ENCODE results near the gene DUSP10. TPM values are rescaled to one million over a fixed set of nuclear protein-coding genes. Genes with fewer than 3 reads are reported as not detected.

Gene DUSP10
- total and polyA plus RNA-seq, 2 of the 13 experiments (the other 11 are each of a cell fraction or from before 2014, with no cell fraction given) = 2.1 to 4.4 TPM

- TF ChIP-seq, protein P1, sequence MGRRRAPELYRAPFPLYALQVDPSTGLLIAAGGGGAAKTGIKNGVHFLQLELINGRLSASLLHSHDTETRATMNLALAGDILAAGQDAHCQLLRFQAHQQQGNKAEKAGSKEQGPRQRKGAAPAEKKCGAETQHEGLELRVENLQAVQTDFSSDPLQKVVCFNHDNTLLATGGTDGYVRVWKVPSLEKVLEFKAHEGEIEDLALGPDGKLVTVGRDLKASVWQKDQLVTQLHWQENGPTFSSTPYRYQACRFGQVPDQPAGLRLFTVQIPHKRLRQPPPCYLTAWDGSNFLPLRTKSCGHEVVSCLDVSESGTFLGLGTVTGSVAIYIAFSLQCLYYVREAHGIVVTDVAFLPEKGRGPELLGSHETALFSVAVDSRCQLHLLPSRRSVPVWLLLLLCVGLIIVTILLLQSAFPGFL (CRISPR knock-in tag; IDR thresholded peaks at IDR 0.05) = no peak
- TF ChIP-seq FOXA3 (CRISPR knock-in tag; IDR thresholded peaks at IDR 0.05) = no peak
Measured at GRCh38 chr1:221761354-221762002, 19.6 kb upstream of the DUSP10 start (continued).

DNA sequence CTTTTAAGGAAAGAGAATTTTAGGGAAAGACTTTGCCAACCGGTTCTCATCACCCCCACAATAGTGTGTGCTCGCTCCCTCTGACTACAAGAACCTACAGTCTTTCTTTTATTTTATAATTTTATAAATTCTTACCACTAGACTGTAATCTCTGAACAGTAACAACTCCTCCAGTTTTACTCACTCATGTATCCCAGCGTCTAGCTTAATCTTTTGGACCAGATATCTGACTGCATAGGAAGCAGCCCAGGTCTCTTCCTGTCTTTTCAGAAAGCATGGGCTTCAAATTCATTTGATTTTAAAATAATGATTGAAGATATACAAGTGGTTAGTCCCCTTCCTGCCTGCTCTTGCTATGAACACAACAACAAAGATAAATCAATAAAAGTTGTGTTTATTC lies 19.0 kb upstream of the DUSP10 start:
- intact Hi-C loops (cut with micrococcal nuclease; ENCODE audit: unreplicated experiment) = no loop called here
- Histone ChIP-seq H2AFZ (ENCODE audit: low read length) (no peak overlapping the region), H3K9ac (ENCODE audit: insufficient read depth, low read depth, low read length) (no peak overlapping the region), H3K79me2 (ENCODE audit: insufficient read depth, low read length) (no peaks in the 10 kb centered on the region), H3K9me3 (ENCODE audit: low read length) (no peaks in the 10 kb centered on the region), H3K4me2 (ENCODE audit: low read depth, low read length) (no peak overlapping the region), H3K4me3 (replicated peaks in 1 of 3; ENCODE audit: insufficient read depth in 1 of 3, low read depth in 2 of 3, low read length in 3 of 3) (no peak overlapping the region), H3K36me3 (replicated peaks in 1 of 2; ENCODE audit: control insufficient read depth in 1 of 2, insufficient read depth in 2 of 2, low read length in 2 of 2) (no peaks in the 10 kb centered on the region), H3K4me1 (ENCODE audit: insufficient read depth, low read length) (no peaks in the 10 kb centered on the region), H3K27me3 (ENCODE audit: control insufficient read depth in 1 of 2, insufficient read depth in 2 of 2, low read length in 2 of 2) (no peaks in the 10 kb centered on the region), H4K20me1 (ENCODE audit: insufficient read depth, low read length) (no peaks in the 10 kb centered on the region), H3K27ac (ENCODE audit: extremely low read length, insufficient read depth, low read length) (no peak overlapping the region)
- 4% methylated on average over 3 of the region's 3 CpGs for WGBS (ENCODE audit: low lambda C conversion rate)
- no peak for FAIRE-seq
- in situ Hi-C loops (cut with HindIII; ENCODE audit: extremely low pct_ligation_motif_present, low pct_unique_long_range_greater_than_20kb) = no loop called here
- no TSS peak for BruUV-seq (replicated peaks)
- ChIA-PET CTCF (ENCODE audit: low intra/inter-chr PET ratio, low total read pairs) (no interaction called here), POLR2A (no interaction called here)
- no peak for DNase-seq (ENCODE audit: low spot score)
- no peak for ATAC-seq
- TF ChIP-seq ZNF766 (CRISPR knock-in tag; IDR thresholded peaks at IDR 0.05; ENCODE audit: borderline replicate concordance) (no peak), FLYWCH1 (CRISPR knock-in tag; IDR thresholded peaks at IDR 0.05) (no peak), ZNF761 (CRISPR knock-in tag; conservative IDR thresholded peaks at IDR 0.05) (no peak), NONO (IDR thresholded peaks at IDR 0.05) (no peak), NONO (CRISPR knock-in tag; conservative IDR thresholded peaks at IDR 0.05) (no peak), TBX3 (IDR thresholded peaks at IDR 0.05; ENCODE audit: borderline replicate concordance) (no peak), ZHX2 (IDR thresholded peaks at IDR 0.05; ENCODE audit: low read depth) (no peak), ZHX2 (CRISPR knock-in tag; IDR thresholded peaks at IDR 0.05; ENCODE audit: borderline replicate concordance) (no peak)
- TF ChIP-seq, protein P2, sequence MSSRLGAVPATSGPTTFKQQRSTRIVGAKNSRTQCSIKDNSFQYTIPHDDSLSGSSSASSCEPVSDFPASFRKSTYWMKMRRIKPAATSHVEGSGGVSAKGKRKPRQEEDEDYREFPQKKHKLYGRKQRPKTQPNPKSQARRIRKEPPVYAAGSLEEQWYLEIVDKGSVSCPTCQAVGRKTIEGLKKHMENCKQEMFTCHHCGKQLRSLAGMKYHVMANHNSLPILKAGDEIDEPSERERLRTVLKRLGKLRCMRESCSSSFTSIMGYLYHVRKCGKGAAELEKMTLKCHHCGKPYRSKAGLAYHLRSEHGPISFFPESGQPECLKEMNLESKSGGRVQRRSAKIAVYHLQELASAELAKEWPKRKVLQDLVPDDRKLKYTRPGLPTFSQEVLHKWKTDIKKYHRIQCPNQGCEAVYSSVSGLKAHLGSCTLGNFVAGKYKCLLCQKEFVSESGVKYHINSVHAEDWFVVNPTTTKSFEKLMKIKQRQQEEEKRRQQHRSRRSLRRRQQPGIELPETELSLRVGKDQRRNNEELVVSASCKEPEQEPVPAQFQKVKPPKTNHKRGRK (CRISPR knock-in tag; IDR thresholded peaks at IDR 0.05) = no peak
- TF ChIP-seq, protein P3, sequence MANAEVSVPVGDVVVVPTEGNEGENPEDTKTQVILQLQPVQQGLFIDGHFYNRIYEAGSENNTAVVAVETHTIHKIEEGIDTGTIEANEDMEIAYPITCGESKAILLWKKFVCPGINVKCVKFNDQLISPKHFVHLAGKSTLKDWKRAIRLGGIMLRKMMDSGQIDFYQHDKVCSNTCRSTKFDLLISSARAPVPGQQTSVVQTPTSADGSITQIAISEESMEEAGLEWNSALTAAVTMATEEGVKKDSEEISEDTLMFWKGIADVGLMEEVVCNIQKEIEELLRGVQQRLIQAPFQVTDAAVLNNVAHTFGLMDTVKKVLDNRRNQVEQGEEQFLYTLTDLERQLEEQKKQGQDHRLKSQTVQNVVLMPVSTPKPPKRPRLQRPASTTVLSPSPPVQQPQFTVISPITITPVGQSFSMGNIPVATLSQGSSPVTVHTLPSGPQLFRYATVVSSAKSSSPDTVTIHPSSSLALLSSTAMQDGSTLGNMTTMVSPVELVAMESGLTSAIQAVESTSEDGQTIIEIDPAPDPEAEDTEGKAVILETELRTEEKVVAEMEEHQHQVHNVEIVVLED (CRISPR knock-in tag; IDR thresholded peaks at IDR 0.05; ENCODE audit: borderline replicate concordance) = no peak
